HG02678 (cell line): ENCODE measurements around the gene SLC12A6.
"Not testable (repeated sequence)": the region's sequence is repeated elsewhere in the genome, so short reads cannot be mapped to it uniquely, and the experiment has no call there.

Experiments used
- ATAC-seq: cut with Tn5 transposase; IDR thresholded peaks from one replicate; pipeline ENCODE4 v1.9.1; 2021; ENCODE audit warnings: mild to moderate bottlenecking, moderate library complexity; ENCODE audit not compliant: unreplicated experiment

SLC12A6 gene

DNA sequence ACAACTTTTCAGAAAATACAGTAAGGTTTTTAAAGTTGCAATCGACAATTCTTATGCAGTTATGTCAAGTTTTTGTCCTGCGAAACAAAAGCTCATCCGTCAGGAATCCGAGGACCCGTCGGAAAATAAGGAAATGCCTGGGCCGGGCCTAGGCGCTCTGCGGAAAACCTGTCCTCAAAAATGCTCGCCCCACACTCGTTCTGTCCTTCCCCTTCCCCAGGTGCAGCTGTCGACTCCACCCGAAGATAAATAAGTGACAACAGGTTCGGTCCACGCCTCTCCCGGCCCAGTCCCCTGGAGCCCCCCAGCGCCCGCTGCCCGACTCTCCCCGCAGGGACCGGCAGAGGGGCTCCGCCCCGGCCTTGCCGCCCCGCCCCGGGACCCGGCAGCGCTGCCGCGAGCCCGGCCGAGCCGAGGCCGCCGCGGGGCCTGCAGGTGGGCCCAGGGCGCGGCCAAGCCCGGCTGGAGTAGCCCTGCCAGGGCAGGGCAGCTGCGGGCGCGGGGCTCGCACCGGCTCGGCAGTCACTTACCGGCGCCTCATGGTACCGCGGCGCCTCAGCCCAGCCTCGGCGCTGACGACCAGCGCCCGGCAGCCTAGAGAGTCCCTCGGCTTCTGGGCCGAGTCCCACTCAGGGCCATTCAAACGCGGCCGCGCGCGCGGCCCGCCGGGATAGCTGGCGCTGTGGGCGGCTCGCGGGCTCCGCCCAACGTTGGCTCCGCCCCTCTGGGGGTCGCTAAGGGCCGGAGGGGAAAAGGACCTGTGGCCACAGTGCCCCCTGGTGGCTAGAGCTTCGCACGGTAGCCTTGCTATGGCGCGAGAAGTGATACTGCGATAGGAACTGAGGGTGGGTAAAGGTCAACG is 127.9 kb downstream of the SLC12A6 start, which contains the start of gene KATNBL1:
TSS of gene KATNBL1 (minus strand) at position 676 of the 862 bp plus-strand sequence. CDS start 46,420 bp downstream, outside the sequence.
- peak; percentile 85 for ATAC-seq

DNA sequence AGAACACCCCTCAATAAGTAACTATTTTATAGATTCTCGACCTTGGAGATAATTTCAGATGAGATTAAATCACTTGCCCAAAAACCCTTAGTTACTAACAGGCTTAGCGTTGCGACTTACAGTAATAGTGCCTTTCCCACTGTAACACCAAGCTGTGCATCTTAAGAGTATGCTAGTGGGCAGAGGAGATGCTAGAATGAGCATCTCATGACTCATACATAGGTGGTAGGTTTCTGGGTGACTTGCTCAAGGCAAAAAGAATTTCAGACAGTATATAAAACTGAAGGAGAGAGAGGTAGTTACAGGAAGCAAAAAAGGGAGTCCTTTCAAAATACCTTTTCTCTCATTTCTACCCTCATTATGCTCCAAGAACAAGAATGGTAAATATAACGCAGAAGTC is 131.6 kb downstream of the SLC12A6 start:
- no peak for ATAC-seq

DNA sequence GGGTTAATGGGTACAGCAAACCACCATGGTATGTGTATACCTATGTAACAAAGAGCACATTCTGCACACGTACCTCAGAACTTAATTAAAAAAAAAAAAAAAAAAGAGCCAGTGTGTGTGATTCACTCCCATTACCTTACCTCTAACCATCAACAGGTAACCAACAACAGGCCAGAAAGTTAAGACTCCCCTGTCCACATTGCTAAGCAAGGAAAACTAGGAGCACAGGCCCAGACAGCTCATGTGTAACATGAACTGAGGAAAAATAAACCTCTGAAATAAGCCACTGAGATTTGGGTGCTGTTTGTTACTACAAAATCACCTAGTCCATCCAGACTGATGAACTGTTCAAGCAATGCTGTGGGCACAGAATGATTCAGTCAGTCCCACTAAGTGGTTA is 133.6 kb downstream of the SLC12A6 start:
- no peak for ATAC-seq

DNA sequence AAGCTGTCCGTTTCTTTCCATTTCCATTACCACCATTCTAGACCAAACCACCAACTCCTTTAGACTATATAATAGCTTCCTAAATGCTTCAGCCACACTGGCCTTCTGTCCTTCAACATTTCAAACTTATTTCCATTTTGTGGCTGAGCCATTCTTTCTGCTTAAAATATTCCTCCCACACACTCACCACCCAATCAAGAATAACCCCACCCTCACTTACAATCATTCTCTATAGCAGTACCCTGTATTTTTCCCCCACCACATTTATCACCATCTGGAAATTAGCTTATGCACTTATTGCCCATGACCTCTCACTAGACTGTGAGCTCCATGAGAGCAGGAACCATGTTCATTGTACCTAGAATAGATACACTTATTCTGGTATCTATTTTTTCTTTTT is 134.3 kb downstream of the SLC12A6 start:
- no peak for ATAC-seq

DNA sequence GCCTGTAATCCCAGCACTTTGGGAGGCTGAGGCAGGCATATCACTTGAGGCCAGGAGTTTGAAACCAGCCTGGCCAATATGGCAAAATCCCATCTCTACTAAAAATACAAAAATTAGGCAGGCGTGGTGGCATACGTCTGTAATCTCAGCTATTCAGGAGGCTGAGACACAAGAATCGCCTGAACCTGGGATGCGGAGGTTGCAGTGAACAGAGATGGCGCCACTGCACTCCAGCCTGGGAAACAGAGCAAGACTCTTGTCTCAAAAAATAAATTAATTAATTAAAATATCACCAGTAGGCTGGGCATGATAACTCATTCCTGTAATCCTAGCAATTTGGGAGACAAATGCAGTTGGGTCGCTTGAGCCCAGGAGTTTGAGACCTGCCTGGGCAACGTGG is 144.3 kb downstream of the SLC12A6 start:
- not testable (repeated sequence) for ATAC-seq

DNA sequence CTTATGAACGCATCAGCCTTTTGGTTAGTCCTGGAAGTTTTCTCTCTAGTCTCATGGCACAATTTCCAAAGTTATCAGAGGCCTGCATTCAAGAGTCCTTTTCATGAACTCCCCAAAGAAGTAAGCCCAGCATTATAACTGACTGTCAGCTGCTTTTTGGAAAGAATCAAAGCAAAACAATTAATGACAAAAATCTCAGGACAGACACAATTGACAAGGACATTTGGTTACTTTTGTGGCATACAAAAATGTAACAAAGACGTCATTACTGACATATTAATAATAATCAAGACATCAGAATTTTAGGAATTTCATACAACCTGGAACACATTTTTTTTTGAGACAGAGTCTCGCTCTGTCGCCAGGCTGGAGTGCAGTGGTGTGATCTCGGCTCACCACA is 148.9 kb downstream of the SLC12A6 start:
- ATAC-seq, result no peak

DNA sequence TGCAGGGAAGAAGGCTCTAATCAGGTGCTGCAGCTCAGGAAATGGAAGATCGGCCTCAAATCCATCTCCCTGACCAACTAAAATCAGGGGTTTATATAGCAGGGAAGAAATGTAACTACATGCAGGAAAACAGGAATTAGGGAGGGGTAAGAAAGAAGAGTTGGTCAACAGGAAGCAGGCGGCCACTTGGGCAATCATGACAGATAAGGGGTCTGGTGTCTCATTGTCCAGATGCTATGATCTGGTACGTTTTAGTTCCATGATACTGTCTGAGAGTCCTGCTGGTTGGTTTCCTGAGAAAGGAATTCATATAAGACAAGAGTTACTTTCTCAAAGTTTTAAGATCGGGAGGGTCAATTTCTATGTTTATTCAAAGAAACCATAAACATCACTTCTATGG is 151.9 kb downstream of the SLC12A6 start:
- no peak for ATAC-seq

DNA sequence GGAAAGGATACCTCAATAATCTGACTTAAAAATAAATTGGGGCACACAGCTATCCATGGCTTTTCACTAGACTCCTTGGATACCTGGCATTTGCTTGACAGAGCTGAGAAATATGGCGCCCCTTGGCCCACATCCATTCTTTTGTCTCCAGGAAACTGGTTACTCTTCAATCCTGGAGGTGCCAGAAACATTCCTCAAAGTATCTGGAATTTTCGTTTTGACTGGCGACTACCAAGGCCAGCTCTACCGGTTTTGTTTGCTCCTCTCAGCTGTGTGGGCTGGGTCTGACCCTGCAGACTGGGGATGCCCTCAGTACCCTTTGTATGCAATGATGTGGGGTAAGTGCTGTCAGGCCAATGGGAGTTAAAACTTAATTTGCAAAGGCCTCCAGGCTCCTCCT is 154.6 kb downstream of the SLC12A6 start:
- ATAC-seq, result no peak
